ENCODE results near the gene PLXNA2.

PLXNA2 gene

DNA sequence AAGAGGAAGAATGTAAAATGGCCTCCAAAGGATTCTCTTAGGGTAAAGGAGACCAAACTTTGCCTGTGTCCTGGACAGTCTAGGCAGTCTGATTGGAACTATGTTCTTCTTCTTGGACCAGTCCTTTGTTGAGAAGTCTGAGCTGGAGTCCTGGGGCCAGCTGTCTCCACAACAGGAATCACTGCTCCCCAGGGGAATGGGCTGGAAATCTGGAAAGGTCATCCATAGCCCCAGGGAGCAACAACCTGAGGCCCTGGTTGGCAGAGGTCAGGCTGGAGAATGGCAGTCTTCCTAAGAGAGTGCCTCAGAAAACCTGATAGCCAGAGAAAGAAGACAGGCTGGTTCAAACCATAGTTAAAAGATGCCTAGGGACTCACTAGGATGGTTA is 68.7 kb downstream of the PLXNA2 start:
- no peak for DNase-seq

DNA sequence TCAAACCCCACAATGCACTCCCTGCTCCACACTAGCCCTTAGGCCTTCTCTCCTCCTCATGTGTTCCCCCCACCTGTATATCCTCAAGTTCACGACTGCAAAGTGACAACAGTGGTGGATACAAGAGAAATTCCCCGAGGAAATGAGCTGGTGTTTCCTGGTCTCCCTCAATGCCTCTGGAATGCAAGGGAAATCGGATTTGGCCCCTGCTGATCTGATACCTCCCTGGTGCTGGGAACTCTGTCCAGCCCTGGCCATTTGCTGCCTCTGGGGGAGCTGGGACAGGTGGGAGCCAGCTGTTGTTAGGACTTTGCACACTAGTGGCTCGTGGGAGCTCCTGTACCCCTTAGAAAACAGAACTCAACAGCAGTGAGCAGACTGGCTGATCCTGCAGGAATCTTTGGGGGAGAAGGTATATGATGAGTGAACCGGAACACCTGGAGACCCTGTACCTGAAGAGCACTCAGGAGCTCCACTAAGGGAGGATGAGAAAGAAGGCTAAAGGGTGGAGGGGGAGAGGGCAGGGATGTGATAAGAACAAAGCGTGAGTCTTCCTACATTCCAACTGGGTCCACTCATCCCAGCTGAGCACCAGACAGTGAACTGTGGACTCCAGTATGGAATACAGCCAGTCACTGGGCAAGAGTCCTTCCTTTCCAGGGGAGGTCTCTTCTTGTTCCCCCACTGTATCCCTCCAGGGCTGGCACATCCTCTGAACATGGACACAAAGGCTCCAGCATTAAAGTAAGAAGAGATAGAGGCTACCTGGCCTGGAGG is 69.3 kb downstream of the PLXNA2 start:
- no peak for DNase-seq

DNA sequence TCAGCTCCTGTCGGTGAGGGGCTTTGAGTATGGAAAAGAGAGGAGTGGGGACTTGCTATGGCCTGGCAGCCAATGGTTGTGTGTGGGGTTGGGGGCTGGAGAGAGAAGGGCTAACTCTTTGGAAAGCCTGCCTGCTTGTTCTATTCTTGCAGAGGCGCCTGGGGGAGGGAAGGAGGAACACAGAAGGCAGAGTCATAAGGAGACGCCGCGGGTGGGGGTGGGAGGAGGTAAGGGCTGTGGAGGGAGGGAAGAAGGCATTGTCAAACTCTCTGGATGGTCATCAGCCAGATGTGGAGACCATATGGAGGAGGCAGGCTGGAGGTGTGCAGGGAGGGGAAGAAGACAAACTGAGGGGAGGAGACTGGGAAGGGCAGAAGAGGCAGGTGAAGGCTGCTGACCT is 70.0 kb downstream of the PLXNA2 start:
- DNase-seq, result no peak

DNA sequence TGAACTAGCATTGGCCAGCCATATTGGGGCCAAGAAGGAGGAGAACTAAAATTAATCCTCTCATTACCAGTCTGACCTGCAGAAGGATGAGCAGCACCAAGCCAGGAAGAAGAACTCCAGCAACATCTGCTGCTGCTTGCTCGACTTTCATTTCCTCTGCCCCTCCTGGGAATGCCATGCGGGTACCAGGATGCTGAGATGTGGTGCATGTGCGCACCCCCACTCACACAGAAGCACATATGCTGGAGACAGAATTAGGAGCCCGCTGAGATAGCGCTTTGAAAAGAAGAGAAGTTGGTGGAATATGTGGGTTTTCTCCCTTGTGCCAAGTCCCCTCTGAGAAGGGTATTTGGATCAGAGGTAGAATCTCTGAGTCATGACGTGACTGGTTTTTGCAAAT is 70.4 kb downstream of the PLXNA2 start:
- DNase-seq, result no peak

DNA sequence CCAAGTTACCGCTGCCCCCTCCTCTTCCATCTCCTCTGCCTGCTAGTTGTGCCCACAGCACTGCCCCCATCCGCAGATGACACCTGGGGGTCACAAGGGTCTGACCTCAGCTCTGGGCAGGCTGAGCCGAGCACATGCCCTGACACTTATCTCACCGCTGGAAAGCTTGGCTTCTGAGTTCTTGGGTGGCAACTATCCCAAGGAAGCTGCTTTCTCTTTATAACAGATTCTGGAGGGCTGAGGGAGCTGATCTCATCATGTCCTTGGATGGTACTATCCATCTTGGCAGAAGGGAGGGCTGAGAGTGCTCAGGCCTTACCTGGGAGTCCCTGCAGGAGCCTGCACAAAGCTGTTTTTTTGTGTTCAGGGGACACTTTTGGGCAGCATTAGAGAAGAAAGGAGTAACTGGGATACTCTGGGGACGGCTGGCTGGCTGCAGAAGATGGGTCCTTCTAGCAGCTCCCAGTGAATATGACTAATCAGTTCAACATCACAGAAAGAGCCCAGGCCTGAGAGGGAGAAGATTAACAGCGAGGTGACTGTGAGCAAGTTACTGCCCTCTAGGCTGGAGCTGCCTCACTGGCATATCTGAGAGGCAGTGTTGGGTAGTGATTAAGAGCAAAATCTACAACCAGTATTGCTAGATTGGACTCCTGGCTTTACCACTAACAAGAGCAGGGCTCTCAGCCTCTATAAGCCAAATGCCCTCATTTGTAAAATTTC is 71.6 kb downstream of the PLXNA2 start:
- DNase-seq, result no peak

DNA sequence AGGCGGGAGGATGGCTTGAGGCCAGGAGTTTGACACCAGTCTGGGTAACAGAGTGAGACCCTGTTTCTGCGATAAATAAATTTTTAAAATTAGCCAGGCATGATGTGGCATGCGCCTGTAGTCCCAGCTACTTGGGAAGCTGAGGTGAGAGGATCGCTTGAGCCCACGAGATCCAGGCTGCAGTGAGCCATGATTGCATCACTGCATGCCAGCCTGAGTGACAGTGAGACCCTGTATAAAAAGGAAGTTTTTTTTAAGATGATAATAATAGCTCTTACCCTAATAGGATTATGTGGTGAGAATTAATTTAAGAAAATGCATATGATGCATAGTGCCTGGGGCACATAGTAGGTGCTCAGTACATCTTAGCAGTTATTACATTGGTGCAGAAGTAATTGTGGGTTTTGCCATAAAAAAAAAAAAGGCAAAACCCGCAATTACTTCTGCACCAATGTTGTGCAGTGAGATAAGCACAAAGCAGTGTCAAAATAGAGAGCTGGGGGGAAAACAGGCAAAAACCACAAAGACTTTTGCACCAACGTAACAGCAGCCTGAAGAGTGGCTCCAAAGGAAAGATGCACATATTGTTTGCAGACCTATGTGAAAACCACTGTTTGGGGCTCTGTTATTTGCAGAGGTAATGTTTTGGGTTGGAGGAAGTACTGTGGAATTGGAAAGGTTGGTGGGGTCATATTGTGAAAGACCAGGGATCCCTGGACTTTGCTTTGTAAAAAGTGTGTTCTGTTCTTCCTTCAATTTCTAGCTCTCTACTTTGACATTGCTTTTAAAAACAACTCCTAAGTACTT is 72.4 kb downstream of the PLXNA2 start:
- DNase-seq, result no peak

DNA sequence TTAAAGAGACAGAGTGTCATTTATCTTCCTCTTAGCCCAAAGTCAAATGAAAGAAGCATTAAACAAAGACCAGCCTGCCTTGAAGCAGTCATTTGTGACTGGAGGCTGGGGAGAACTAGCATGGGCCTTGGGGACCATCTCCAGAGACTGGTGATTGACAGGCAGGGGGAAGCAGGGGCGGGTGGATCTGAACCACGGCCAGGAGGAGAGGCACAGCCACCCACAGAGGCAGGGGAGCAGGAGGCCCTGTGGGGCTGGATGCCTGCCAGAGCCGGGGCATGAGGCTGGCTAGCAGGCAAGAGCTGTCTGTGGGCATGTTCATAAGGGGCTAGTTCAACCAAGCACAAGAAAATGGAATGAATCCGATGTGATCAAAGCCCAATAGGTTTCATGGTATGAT is 73.9 kb downstream of the PLXNA2 start:
- no peak for DNase-seq

DNA sequence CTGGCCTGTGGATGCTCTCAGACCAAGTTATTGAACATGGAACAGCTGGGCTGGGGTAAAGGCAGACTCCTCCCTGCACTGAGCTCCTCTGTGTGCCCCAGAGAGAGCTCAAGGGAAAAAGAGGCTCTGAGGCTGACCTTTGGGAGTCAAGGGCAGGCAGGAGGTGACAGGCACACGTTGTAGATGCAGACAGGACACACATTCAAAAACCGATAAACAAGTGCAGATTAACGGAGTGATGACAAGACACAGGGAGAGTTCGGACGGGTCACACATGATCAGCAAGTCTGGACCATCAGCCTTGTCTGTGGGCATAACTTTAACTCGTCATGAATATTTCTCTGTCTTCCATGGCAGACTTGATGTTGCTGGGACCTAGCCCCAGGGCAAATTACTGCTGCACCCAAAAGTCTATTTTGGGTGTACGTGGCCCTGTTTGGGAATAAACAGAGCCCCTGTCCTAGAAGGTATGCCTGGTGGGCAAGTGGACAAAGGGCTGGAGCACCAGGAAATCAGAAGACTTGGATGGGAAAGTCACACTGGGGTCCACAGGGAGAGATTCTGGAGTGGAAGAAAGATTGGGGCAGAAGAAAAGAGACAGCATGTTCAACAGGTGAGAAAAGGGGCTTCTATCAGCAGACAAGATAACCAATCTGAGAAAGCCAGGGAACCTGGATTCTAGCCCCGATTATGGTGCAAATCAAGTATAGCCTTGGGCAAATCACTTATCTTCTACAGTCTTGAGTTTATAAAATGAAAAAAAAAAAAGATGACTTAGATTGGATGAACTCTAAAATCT is 74.9 kb downstream of the PLXNA2 start:
- DNase-seq, result no peak

DNA sequence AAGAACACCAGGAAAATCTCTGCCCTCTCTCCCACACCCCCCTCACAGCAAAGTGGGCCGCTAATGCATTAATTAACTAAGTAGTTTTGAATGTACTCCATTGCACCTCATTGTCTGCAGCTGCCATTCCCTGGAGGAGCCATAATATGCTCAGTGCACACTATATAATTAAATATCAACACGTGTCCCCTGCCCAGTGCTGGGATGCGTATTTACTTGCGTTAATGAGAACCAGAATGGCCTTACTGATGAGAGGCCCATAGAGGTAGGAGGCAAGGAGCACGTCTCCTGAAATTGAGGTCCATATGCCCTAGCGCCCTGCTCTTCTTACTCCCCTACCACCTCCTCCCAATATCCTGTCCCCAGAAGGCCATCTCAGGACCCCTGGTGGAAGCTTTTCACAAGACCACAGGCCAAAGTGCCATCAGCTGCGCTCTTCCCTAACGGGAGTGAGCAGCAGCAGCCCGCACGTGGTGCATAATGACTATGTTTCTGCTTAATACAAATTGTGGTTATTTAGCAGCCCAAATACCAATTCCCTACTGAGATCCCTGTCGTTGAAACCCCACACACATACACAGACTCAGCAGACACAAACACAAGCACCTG is 76.8 kb downstream of the PLXNA2 start:
- no peak for DNase-seq

DNA sequence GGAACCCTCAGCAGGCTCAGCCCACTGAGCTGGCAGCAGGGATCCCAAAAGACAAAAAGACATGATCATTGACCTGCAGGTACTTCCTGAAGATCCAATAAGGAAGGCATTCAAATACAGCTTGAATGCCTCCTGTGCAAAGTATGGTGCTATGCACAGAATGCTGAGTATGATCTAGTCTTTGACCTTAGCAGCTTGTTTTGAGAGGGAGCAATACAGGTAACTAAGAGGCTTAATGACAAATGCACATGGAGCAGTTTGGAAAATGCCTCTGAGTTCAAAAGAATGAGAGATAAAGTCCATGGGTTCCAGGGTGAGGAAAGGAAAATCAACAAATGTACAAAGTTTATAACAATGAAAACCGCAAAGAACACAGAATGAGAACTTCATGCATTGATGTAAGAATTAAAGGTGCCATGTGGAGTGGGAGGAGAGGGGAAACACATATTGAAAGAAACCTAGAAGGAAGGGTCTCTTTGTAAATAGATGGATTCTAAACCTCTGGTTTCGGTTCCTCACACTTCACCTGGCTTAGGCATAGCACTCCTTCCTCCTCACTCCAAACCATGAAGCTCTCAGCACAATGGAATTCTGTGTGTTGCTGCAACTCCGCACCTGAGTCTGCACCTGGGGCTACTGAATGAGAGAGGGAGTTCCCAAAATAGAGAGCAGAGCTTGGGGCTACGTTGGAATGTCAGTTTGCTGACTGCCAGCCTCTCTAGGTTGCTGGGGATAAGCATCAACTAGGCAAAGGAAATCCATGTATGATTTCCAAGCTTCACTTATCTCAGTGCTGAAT is 77.6 kb downstream of the PLXNA2 start:
- no peak for DNase-seq

DNA sequence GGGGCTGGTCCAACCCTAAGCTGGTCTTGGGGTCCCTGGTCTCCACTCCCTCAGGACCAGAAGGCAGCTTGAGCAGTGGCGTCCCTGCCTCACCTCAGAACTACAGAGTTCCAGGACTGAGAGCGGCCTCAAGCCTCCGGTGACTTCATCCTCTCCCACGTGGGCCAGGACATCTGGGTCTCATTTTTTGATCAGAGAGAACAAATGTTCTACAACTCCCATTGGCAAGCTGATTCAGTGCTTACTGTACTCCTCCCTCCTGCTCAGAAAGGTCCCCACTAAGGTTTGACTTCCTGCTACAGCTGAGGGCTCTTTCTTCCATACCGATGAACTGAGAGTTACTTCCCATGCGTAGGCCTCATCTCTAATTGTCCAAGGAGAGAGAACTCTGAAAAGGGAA is 78.5 kb downstream of the PLXNA2 start:
- DNase-seq, result no peak

DNA sequence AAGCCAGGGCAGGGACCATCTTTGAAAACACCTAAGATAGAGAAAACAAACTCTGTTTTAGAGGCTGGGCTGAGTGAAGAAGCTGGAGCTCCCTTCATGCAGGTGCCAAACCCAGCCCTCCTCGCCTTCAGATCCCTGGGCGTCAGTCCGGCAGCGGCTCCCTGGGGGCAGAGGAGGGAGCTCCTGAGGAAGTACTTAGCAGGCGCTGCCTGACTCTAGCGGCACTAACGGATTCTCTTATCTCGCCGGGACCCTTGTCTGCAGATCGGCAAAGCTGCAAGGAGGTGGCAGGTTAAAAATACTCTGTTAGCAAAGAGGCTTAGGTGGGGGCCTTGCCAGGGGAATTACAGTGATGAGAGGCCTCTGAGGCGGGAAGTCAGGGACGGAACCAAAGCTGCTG is 79.6 kb downstream of the PLXNA2 start:
- DNase-seq, result no peak

DNA sequence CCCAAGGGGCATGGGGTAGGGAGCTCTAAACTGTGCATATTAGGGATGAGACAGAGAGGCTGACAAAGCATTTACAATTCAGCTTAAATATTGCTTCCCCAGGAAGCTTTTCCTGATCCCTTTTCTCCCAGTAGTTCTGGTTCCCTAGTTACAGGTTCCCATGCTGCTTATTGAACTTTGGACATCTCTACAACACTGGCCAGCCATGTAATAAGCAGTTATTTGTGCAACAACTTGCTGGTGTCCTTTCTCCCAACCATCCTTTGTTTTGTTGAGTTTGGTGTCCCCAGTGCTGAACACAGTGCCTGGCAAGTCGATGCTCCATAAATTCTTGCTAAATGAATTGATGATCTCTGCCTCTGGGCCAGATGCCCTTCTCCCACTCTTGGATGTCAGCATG is 80.6 kb downstream of the PLXNA2 start:
- no peak for DNase-seq

DNA sequence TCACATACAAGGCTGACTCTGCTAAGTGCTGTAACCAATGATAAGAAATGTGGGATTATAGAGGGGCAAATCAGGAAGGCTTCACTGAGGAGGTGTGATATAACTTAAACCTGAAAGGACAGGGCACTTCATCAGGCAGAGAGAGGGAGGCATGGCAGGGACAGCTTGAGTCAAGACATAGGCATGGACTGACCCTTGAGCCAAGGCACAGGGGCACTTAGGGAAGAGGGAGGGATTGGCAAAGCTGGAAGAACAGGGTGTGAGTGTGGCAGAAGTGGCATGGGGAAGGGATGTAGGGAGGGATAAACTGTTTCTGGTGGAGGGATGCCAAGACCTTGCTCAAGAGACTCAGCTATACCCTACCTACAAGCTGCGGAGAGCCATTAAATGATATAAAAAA is 81.3 kb downstream of the PLXNA2 start:
- no peak for DNase-seq

DNA sequence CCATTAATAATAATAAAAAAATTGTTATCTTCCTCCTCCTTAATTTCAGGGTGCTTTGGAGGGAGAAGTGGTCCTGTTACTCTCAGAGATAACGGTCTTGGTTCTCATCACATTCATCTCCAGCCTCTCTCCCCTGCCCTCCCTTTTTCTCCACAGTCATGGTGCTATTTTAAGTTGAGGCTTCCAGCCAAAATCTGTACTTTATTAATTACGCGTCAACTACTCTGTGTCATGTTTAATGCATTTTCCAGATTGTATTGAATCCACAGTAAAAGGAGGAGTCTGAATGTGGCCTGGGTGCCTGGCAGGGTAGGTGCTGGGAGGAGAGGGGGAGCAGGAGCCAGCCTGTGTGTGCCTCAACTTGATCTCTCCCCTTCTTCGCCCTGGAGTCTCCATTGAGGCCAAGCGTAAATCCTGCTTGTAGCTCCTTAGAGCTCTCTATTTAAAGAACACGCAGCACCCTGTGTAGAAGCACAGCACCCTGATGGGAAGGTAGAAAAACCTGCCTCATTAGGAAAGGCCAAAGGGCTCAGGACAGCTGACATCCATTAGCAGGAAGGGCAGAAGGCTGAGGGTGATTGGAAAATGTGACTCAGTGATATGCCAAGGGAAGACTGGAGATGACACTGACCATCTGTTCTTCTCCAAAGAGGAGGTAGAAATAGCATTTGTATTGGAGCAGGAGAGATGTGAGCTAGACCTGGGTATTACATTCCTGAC is 82.4 kb downstream of the PLXNA2 start:
- DNase-seq, result no peak

DNA sequence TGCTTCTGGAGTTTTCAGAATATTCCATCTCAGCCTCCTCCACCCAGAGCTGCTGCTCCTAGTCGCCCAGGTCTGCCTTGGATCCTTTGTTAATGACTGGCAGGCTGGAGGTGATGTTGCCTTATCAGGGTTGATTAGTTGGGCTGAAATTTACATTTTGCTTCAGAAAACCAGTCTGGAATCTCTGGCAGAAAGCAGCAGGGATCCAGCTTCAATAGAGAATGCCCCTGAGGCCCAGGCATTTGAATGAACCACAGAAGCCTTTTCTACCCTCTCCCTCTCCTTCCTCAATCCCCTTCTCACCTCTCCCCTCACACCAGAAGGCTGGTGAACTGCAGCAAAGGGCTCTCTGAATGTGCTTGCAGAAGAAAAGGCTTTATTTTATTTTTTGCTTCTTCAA is 83.2 kb downstream of the PLXNA2 start:
- DNase-seq, result no peak

DNA sequence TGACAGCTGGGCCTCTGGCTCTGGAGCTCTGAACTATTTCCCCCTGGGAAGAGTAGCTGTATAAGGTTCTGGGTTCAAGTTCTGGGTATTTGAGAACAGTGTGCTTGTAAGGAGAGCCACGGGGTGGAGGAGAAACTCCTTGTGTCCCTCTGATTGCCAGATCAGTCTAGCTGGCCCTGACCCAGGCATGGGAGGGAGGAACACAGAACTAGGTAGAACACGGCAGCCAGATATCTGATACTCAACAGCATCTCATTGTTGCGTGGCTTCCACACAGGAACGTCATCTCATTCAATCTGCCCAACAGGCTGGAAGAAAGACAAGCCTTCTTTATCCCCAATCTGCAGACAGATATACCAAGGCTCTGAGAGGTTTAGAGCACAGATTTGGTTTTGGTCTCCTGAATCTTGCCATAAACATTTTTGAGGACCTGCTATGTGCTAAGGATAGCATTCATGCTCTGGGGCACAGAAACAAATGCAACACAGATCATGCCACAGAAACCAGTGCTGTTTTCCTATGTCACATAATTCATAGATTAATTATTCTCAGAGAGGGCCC is 83.8 kb downstream of the PLXNA2 start:
- no peak for DNase-seq

DNA sequence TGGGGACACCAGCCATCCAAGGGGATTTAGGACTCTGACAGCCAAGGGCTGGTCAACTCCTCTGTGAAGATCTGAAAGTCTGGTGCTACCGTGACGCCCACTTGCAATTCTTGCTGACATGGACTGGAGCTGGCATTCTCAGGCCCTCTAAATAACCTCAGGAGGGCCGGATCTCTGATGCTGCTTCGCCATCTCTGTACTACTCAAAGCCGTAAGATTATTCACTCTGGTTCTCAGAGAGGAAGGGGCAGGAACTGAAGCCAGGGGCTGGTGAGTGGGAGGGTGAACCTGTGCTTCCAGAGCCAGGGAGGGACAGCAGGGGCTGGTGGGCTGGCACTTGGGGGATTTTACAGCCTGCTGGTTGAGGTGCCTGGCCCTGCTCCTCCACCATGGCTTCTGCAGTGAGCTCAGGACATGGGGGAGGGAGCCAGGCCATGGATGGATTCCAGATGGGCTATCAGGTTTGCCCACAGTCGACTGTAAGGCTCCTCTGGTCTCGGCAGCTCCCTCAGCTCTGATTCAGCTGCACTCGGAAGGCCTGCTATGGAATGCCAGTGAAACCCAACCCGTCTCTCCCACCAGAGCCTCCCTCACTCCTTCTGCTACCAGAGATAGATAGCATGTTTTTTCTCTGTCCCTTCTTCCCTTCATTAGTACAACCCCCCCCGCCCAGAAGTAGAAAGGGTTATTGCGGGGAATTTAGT is 84.5 kb downstream of the PLXNA2 start:
- DNase-seq, result no peak

DNA sequence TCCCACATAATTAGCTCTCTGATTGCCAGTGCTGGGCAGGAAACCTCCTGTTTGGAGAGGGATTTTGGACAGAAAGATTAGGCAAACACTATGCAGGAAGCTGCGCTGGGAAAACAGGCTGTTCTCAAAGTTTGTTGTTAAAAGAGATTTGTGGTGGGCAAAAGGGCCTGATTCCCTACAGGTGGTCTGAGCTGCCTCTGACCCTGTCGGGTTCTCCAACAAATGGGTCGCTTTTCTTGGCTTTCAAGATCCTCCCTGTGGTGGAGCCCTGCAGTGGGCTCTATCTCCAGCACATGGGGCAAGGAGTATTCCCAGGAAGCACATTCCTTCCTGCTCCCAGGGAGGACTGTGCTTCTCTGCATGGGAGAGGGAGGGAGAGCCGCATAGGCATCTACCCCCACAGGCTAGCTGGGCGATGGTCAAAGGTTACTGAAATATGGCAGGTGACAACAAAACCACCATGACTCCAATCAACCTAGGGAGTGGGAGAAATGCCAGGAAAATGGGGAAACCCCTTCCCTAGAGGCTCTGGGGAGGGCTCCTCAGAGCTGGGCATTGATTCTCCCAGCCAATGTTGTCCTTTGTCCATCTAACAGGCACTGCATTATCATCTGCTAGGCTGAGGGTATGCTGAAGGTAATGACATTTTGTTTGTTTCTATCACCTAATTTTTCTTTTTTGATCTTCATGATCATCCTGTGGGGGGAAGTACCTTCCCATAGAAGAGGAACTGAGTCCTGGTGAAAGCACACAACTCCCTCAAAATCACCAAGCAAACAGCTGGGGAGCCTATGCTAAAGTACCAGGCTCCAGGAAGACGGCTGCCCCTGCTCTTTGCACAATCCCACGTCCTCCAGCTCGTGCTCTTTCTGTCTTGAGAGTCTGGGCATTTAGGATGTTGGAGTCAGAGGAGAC is 85.3 kb downstream of the PLXNA2 start:
- DNase-seq, result no peak
